ENCODE measurements around the gene CREB3L1.
A peak's percentile ranks its signal among the peaks of the same experiment; 100 is the strongest.

Gene CREB3L1

GRCh38 chr11:46277622-46278386 is at the start of gene CREB3L1:
Gene CREB3L1 (plus strand): TSS chr11:46277662. CDS start chr11:46278112, 450 bp downstream.
- DNase-seq, result no peak
- peak; percentile 39 for TF ChIP-seq POLR2A (IDR thresholded peaks at IDR 0.05; ENCODE audit: low read length)
- no peak for TF ChIP-seq GATA1 (IDR thresholded peaks at IDR 0.05; ENCODE audit: low read depth, low read length)

- DNase-seq, result no peak
- TF ChIP-seq GATA1 (IDR thresholded peaks at IDR 0.05; ENCODE audit: low read depth, low read length), result no peak
- no peak for TF ChIP-seq POLR2A (IDR thresholded peaks at IDR 0.05; ENCODE audit: low read length)
These were observed 48.2 kb upstream of the CREB3L1 start for GRCh38 chr11:46229230-46229629.

GRCh38 chr11:46234311-46234710 is 43.2 kb upstream of the CREB3L1 start:
- DNase-seq, result no peak
- TF ChIP-seq POLR2A (IDR thresholded peaks at IDR 0.05; ENCODE audit: low read length) (no peak), GATA1 (IDR thresholded peaks at IDR 0.05; ENCODE audit: low read depth, low read length) (no peak)

GRCh38 chr11:46235777-46236688 is 41.4 kb upstream of the CREB3L1 start:
- DNase-seq, result no peak
- TF ChIP-seq POLR2A (IDR thresholded peaks at IDR 0.05; ENCODE audit: low read length) (no peak), GATA1 (IDR thresholded peaks at IDR 0.05; ENCODE audit: low read depth, low read length) (no peak)

GRCh38 chr11:46236918-46237247 is 40.6 kb upstream of the CREB3L1 start:
- DNase-seq, result no peak
- no peak for TF ChIP-seq GATA1 (IDR thresholded peaks at IDR 0.05; ENCODE audit: low read depth, low read length)

GRCh38 chr11:46237248-46238077 is 40.0 kb upstream of the CREB3L1 start:
- no peak for TF ChIP-seq GATA1 (IDR thresholded peaks at IDR 0.05; ENCODE audit: low read depth, low read length)
- TF ChIP-seq POLR2A (IDR thresholded peaks at IDR 0.05; ENCODE audit: low read length), result peak; percentile 64
- peak; percentile 91 to 93 for DNase-seq

- DNase-seq, result peak; percentile 87 to 90
- TF ChIP-seq GATA1 (IDR thresholded peaks at IDR 0.05; ENCODE audit: low read depth, low read length) (no peak), POLR2A (IDR thresholded peaks at IDR 0.05; ENCODE audit: low read length) (peak; percentile 56)
These were observed 39.1 kb upstream of the CREB3L1 start for GRCh38 chr11:46238078-46238966.

GRCh38 chr11:46238967-46239800 is 38.3 kb upstream of the CREB3L1 start:
- peak; percentile 87 to 94 for DNase-seq

GRCh38 chr11:46239801-46240061 is 37.7 kb upstream of the CREB3L1 start:
- DNase-seq, result no peak
- no peak for TF ChIP-seq GATA1 (IDR thresholded peaks at IDR 0.05; ENCODE audit: low read depth, low read length)
- TF ChIP-seq POLR2A (IDR thresholded peaks at IDR 0.05; ENCODE audit: low read length), result no peak

More at GRCh38 chr11:46238967-46239800, 38.3 kb upstream of the CREB3L1 start:
- TF ChIP-seq POLR2A (IDR thresholded peaks at IDR 0.05; ENCODE audit: low read length) (no peak), GATA1 (IDR thresholded peaks at IDR 0.05; ENCODE audit: low read depth, low read length) (no peak)

- DNase-seq, result no peak
- TF ChIP-seq POLR2A (IDR thresholded peaks at IDR 0.05; ENCODE audit: low read length) (no peak), GATA1 (IDR thresholded peaks at IDR 0.05; ENCODE audit: low read depth, low read length) (no peak)
These were observed 37.1 kb upstream of the CREB3L1 start for GRCh38 chr11:46240371-46240770.

- DNase-seq, result peak in 1 of 2 experiments; percentile 37
- TF ChIP-seq GATA1 (IDR thresholded peaks at IDR 0.05; ENCODE audit: low read depth, low read length), result no peak
- TF ChIP-seq POLR2A (IDR thresholded peaks at IDR 0.05; ENCODE audit: low read length), result no peak
These were observed 36.6 kb upstream of the CREB3L1 start for GRCh38 chr11:46240861-46241260.

Data from erythroblast (primary cell).